Left ventricle myocardium superior (tissue), 1 donor: ENCODE results near the gene CSRNP3. TPM values are rescaled to one million over a fixed set of nuclear protein-coding genes. Genes with fewer than 3 reads are reported as not detected.
A peak's percentile ranks its signal among the peaks of the same experiment; 100 is the strongest.
"Not testable (repeated sequence)": the region's sequence is repeated elsewhere in the genome, so short reads cannot be mapped to it uniquely, and the experiment has no call there.

Experiments used
- ATAC-seq: fragments of 200-7000 bp; cut with Tn5 transposase; one replicate; pipeline ENCODE4 v1.9.1; 2020; ENCODE audit warnings: mild to moderate bottlenecking, moderate library complexity
- DNase-seq: peaks from one replicate; pipeline ENCODE4 v3.0.0-alpha.2; 2020
- intact Hi-C: fragments of 100-400 bp; cut with micrococcal nuclease; formaldehyde crosslinking; loops from one replicate; pipeline ENCODE4 v1.11.0; 2022
- total RNA-seq: library from RNA; stranded (reverse); fragmentation: NEBNext Ultra II Directional; extraction: Animal tissue kit (Norgen Biotek cat#: 25700); gene quantifications from one replicate; pipeline ENCODE4 v1.2.1, GENCODE V29; 2021
- donor health status: DM: no; HTN: yes; CAD: no; lungs with severe emphysema.

CSRNP3 gene
- total RNA-seq, 1 donor from 2014 or later = 4.2 TPM

DNA sequence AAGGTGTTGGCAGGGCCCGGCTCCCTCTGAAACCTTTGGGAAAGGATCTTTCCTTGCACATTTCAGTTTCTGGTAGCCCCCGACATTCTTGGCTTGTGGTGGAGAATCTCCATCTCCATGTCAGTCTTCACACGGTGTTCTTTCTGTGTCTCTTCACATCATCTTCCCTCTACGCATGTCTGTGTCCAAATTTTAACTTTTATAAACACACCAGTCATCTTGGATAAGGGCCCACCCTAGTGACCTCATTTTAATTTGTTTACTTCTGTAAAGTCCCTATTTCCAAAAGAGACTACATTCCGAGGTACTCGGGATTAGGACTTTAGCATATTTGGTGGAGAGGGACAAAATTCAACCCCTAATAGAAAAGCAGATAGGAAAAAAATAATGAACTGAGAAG is 186.2 kb downstream of the CSRNP3 start:
- intact Hi-C loops = no loop called here

DNA sequence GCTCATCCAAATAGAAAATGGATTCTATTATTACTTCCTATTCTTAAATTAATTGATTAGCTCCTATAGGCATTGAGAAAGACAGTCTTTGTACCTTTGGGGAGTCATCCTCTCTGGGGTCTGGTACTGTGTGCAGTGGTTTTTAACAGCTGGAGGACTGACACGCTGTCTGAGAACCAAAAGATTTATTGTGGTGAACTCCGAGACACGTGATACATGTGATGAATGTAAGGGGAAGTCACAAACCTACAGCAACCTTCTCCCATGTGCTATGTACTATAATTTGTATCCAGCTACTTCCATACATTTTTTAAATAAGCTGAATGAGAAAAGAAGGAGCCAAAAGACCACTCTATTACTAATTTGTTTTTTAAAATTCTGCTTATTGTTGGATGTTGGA is 190.9 kb downstream of the CSRNP3 start:
- ATAC-seq = no peak
- no peak for DNase-seq
- intact Hi-C loops = no loop called here

More for the DNA sequence above, 186.2 kb downstream of the CSRNP3 start:
- DNase-seq (no peak), ATAC-seq (peak; percentile 67)

- ATAC-seq (no peak), DNase-seq (no peak)
- intact Hi-C loops = no loop called here
Observed at GRCh38 chr2:165662720-165663119, 193.2 kb downstream of the CSRNP3 start.

- ATAC-seq = no peak
- intact Hi-C loops = no loop called here
- no peak for DNase-seq
Observed at GRCh38 chr2:165665614-165666013, 196.1 kb downstream of the CSRNP3 start.

GRCh38 chr2:165666073-165666472 is 196.6 kb downstream of the CSRNP3 start:
- intact Hi-C loops, ATAC-seq, DNase-seq: not testable (repeated sequence)

DNA sequence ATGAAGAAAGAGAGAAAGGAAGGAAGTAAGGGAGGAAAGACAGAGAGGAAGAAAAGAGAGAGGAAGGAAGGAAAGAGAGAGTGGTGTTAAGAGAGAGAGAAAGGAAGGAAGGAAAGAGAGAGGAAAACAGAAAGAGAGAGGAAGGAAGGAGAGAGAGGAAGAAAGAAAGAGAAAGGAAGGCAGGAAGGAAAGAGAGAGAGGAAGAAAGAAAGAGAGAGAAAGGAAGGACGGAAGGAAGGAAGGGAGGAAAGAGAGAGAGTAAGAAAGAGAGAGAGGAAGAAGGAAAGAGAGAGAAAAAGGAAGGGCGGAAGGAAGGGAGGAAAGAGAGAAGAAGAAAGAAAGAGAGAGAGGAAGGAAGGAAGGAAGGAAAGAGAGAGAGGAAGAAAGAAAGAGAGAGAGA is 197.1 kb downstream of the CSRNP3 start:
- intact Hi-C loops = no loop called here
- no peak for DNase-seq
- ATAC-seq = no peak

GRCh38 chr2:165667375-165667774 is 197.9 kb downstream of the CSRNP3 start:
- ATAC-seq = no peak
- no peak for DNase-seq
- intact Hi-C loops = no loop called here

- no peak for ATAC-seq
- DNase-seq = no peak
- intact Hi-C loops = no loop called here
Observed at GRCh38 chr2:165674780-165675179, 205.3 kb downstream of the CSRNP3 start.

GRCh38 chr2:165675551-165675968 is 206.1 kb downstream of the CSRNP3 start:
- no peak for ATAC-seq
- intact Hi-C loops = no loop called here
- no peak for DNase-seq

GRCh38 chr2:165678882-165679281 is 209.4 kb downstream of the CSRNP3 start:
- intact Hi-C loops = no loop called here
- no peak for DNase-seq
- ATAC-seq = no peak

GRCh38 chr2:165679621-165680020 is 210.1 kb downstream of the CSRNP3 start:
- ATAC-seq (no peak), DNase-seq (no peak)
- intact Hi-C loops = no loop called here

- intact Hi-C loops = no loop called here
- no peak for DNase-seq
- ATAC-seq = peak; percentile 99
Observed at GRCh38 chr2:165681841-165682240, 212.3 kb downstream of the CSRNP3 start.

GRCh38 chr2:165682546-165682945 is 213.0 kb downstream of the CSRNP3 start:
- intact Hi-C loops = no loop called here
- peak; percentile 62 for ATAC-seq
- DNase-seq = no peak

- intact Hi-C loops = no loop called here
- ATAC-seq (no peak), DNase-seq (no peak)
Observed at GRCh38 chr2:165686800-165687199, 217.3 kb downstream of the CSRNP3 start.

GRCh38 chr2:165687426-165688002 is 218.0 kb downstream of the CSRNP3 start:
- no peak for ATAC-seq
- intact Hi-C loops = no loop called here

GRCh38 chr2:165691615-165692014 is 222.1 kb downstream of the CSRNP3 start:
- DNase-seq (peak; percentile 39), ATAC-seq (peak; percentile 78)
- intact Hi-C loops = no loop called here

More at GRCh38 chr2:165687426-165688002, 218.0 kb downstream of the CSRNP3 start:
- no peak for DNase-seq

- DNase-seq (no peak), ATAC-seq (no peak)
- intact Hi-C loops = no loop called here
Observed at GRCh38 chr2:165692906-165693305, 223.4 kb downstream of the CSRNP3 start.

GRCh38 chr2:165693838-165694237 is 224.3 kb downstream of the CSRNP3 start:
- intact Hi-C loops = no loop called here
- DNase-seq (no peak), ATAC-seq (no peak)

DNA sequence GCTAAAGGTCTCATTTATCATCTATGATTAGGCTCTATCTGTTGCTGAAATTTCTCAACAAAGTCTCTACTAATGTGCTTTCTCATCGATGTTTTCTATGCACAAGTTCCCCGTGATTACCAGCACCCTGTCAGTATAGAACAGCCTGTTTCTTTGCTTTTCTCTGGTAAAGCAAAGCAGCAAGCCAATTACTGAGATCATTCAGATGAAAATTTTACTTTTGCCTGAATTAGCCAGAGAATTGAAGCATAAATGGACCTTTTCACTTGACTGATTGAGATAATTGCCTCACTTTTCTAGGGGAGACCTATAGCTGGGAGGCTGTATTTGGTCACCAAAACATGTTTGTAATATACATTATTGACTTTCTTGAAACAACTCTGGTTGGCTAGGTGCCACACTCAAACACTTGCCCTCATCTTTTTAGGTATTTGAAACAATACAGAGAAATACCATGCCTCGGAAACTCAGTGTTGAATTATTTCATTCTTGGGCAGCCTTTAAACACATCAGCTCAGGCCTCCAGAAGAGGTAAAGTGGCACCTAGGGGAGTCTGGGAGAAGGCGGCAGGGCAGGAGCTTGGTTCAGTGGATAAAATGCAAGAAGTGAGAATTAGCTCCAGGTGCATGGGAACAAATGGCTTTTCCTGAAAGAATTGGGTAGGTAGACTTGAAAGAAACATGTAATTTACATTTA is 228.4 kb downstream of the CSRNP3 start:
- intact Hi-C loops = loop anchor here (5.0 kb wide), 1 partner anchor 296 kb away; no protein-coding TSS in a partner anchor
- ATAC-seq (no peak), DNase-seq (no peak)

DNA sequence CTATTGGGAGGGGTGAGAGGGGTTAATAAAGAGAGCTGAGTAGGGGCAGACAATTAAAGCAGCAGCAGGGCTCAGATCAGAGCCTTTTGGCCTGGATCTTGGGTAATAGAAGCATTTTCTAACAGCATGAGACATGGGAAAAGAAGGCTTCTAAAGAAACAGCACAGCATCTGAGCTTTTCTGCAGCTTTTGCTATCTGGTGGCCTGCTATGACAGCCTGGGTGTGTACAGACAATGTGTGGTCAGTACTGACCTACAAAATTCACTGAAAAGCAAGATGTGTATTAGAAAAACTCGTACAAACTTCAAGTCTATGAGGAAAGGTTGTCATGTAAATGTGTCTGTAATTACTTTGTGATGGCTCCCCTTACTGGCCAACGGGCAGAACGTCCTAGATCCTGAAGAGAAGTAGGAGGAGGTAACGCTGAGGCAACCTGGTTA is 229.0 kb downstream of the CSRNP3 start:
- intact Hi-C loops = loop anchor here (5.0 kb wide), 1 partner anchor 296 kb away; no protein-coding TSS in a partner anchor
- ATAC-seq (peak; percentile 68), DNase-seq (peak; percentile 43)

- ATAC-seq (no peak), DNase-seq (no peak)
- intact Hi-C loops = loop anchor here (5.0 kb wide), 1 partner anchor 298 kb away; no protein-coding TSS in a partner anchor
Observed at GRCh38 chr2:165699946-165700345, 230.4 kb downstream of the CSRNP3 start.
